Hepatocyte (in vitro differentiated cells): ENCODE measurements around the gene PCSK4. TPM values are rescaled to one million over a fixed set of nuclear protein-coding genes. Genes with fewer than 3 reads are reported as not detected.

Experiments
- DNase-seq: peaks from one replicate; pipeline ENCODE4 v3.0.0-alpha.2; 2016; ENCODE audit warnings: low spot score
- H2AFZ ChIP-seq: fragments of 200-600 bp; sonication (generic); 2 replicates; pipeline ENCODE4 v1.6.0; 2016; ENCODE audit warnings: antibody characterized with exemption, mild to moderate bottlenecking
- H3K27ac ChIP-seq: fragments of 200-600 bp; sonication (generic); 2 replicates; pipeline ENCODE4 v1.5.1; 2016; ENCODE audit warnings: mild to moderate bottlenecking
- H3K27me3 ChIP-seq: fragments of 200-600 bp; sonication (generic); 2 replicates; pipeline ENCODE4 v1.6.1; 2016
- H3K36me3 ChIP-seq: fragments of 200-600 bp; sonication (generic); replicated peaks from 2 replicates; pipeline ENCODE4 v1.5.1; 2016; ENCODE audit warnings: low read depth; ENCODE audit not compliant: insufficient read depth
- H3K4me1 ChIP-seq: fragments of 200-600 bp; sonication (generic); 2 replicates; pipeline ENCODE4 v1.5.1; 2016; ENCODE audit warnings: mild to moderate bottlenecking, moderate library complexity; ENCODE audit not compliant: insufficient read depth
- H3K4me2 ChIP-seq: fragments of 200-600 bp; sonication (generic); 2 replicates; pipeline ENCODE4 v1.6.0; 2016
- H3K4me3 ChIP-seq: fragments of 200-600 bp; sonication (generic); 2 replicates; pipeline ENCODE4 v1.5.1; 2016; ENCODE audit warnings: mild to moderate bottlenecking
- H3K79me2 ChIP-seq: fragments of 200-600 bp; sonication (generic); 2 replicates; pipeline ENCODE4 v1.6.0; 2017; ENCODE audit warnings: mild to moderate bottlenecking
- H3K9me2 ChIP-seq: fragments of 200-600 bp; sonication (generic); replicated peaks from 2 replicates; pipeline ENCODE4 v1.6.0; 2017; ENCODE audit warnings: mild to moderate bottlenecking; ENCODE audit not compliant: insufficient read depth
- H3K9me3 ChIP-seq: fragments of 200-600 bp; sonication (generic); 2 replicates; pipeline ENCODE4 v1.5.1; 2016; ENCODE audit warnings: low read depth, mild to moderate bottlenecking
- H4K20me1 ChIP-seq: fragments of 200-600 bp; sonication (generic); 2 replicates; pipeline ENCODE4 v1.6.0; 2016; ENCODE audit warnings: mild to moderate bottlenecking; ENCODE audit not compliant: insufficient read depth, poor library complexity, severe bottlenecking
- EZH2 ChIP-seq: fragments of 200-600 bp; sonication (generic); IDR thresholded peaks from 2 replicates; pipeline ENCODE4 v1.6.1; 2016; ENCODE audit warnings: antibody characterized with exemption, mild to moderate bottlenecking, borderline replicate concordance
- EZH2phosphoT487 ChIP-seq: fragments of 200-600 bp; sonication (generic); IDR thresholded peaks from one replicate; pipeline ENCODE4 v1.6.1; 2018; ENCODE audit warnings: antibody characterized with exemption, mild to moderate bottlenecking, low read depth, moderate library complexity; ENCODE audit not compliant: unreplicated experiment, severe bottlenecking
- WGBS: methylation state at CpG from one replicate; pipeline ENCODE4 v1.1.6; 2016; ENCODE audit warnings: low lambda C conversion rate; ENCODE audit errors: missing lambda C conversion rate; 5-methylcytosine and 5-hydroxymethylcytosine counted together
- polyA plus RNA-seq: library from polyadenylated mRNA; unstranded; fragments of >200 nt; fragmentation: Nextera tagmentation; extraction: Ambion mirVana; gene quantifications from 2 replicates; pipeline ENCODE4 v1.2.1, GENCODE V29; 2016
- total RNA-seq: library from RNA; depleted of rRNA; stranded (reverse); fragments of >200 nt; gene quantifications from 2 replicates; pipeline ENCODE4 v1.2.3, GENCODE V29; 2014
- TF ChIP-seq, protein P1 (sequence below): fragments of 200-600 bp; sonication (generic); IDR thresholded peaks from 2 replicates; pipeline ENCODE4 v1.5.1; 2016; ENCODE audit warnings: antibody characterized with exemption, mild to moderate bottlenecking; ENCODE audit not compliant: poor library complexity

The PCSK4 gene
- total and polyA plus RNA-seq, 2 experiments from 2014 or later = 7.7 to 9.6 TPM

DNA sequence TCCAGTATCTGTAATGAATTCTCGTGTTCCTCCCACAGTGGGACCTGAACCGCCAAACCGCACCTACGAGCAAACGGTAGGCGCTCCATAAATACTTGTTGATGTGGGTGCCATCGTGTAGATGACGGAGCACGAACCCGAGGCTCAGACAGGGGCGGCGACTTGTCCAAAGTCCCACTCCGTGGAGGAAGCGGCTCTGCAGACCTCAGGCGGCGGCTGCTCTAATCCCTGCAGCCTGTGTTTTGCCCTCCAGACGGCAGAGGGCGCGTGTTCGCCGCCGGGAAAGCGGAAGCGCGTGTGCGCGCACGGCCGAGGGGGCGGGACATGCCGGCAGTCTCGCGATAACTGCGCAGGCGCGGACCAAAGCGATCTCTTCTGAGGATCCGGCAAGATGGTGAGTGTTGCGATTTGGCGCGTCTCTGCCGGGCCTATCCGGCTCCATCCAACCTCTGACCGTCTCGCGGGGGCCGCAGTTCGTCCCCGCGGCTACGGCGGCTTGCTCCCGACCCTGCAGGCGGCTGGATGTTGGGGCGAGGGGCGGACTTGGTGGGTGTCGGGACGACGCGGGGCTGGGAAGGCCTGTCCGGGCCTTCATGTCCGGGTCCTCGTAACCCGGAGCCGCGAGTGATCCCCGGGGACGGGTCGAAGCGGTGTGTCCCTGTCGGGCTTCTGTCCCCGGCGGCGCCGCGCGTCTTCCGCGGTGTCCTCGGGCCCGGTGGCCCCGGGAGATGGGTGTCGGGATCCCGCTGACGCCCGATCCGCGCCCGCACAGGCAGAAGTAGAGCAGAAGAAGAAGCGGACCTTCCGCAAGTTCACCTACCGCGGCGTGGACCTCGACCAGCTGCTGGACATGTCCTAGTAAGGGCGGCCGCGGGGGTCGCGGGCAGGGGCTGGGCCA is 51.9 kb downstream of the PCSK4 start, which contains the start of gene RPS15:
Gene RPS15 (plus strand): TSS at position 362 of the 898 bp plus-strand sequence. CDS start 30 bp downstream, at position 392.
- Histone ChIP-seq H3K27ac (peak within 1 kb of the TSS; percentile 95), H2AFZ (peak within 1 kb of the TSS; percentile 22), H3K9me3 (no peaks in the 10 kb centered on the region), H4K20me1 (peaks cover 41% of the 10 kb centered on the region), H3K4me2 (peak within 1 kb of the TSS; percentile 98), H3K36me3 (no peaks in the 10 kb centered on the region), H3K4me1 (peaks cover 5% of the 10 kb centered on the region), H3K79me2 (peaks cover 28% of the 10 kb centered on the region), H3K27me3 (no peaks in the 10 kb centered on the region), H3K9me2 (no peaks in the 10 kb centered on the region), H3K4me3 (peak within 1 kb of the TSS; percentile 59)
- 2% methylated on average over 98 of the region's 100 CpGs for WGBS
- TF ChIP-seq EZH2 (no peak), EZH2phosphoT487 (no peak)
- TF ChIP-seq, protein P1, sequence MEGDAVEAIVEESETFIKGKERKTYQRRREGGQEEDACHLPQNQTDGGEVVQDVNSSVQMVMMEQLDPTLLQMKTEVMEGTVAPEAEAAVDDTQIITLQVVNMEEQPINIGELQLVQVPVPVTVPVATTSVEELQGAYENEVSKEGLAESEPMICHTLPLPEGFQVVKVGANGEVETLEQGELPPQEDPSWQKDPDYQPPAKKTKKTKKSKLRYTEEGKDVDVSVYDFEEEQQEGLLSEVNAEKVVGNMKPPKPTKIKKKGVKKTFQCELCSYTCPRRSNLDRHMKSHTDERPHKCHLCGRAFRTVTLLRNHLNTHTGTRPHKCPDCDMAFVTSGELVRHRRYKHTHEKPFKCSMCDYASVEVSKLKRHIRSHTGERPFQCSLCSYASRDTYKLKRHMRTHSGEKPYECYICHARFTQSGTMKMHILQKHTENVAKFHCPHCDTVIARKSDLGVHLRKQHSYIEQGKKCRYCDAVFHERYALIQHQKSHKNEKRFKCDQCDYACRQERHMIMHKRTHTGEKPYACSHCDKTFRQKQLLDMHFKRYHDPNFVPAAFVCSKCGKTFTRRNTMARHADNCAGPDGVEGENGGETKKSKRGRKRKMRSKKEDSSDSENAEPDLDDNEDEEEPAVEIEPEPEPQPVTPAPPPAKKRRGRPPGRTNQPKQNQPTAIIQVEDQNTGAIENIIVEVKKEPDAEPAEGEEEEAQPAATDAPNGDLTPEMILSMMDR = peak; percentile 95
- DNase-seq = peak; percentile 98

DNA sequence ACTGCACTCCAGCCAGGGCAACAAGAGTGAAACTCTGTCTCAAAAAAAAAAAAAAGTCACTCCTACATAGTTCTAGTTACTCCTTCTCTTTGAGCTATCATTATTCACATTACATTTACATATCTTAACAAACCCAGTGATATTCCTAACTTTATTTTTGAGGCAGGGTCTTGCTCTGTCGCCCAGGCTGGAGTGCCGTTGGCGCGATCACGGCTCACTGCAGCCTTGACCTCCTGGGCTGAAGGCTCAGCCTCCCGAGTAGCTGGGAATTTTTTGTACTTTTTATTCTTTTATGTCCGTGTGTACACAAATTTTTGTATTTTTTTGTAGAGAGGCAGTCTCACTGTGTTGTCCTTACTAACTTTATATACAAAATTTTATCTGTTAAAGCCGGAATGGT is 52.5 kb downstream of the PCSK4 start:
- DNase-seq = no peak
- Histone ChIP-seq H3K9me3 (no peaks in the 10 kb centered on the region), H3K27me3 (no peaks in the 10 kb centered on the region), H4K20me1 (peaks cover 36% of the 10 kb centered on the region), H3K4me2 (peak overlapping the region; percentile 51), H2AFZ (no peak overlapping the region), H3K4me3 (no peak overlapping the region), H3K4me1 (peaks cover 5% of the 10 kb centered on the region), H3K79me2 (peaks cover 28% of the 10 kb centered on the region), H3K27ac (peak overlapping the region; percentile 76), H3K9me2 (no peaks in the 10 kb centered on the region), H3K36me3 (no peaks in the 10 kb centered on the region)
- TF ChIP-seq, protein P1 = no peak
- no peak for TF ChIP-seq EZH2phosphoT487
- no peak for TF ChIP-seq EZH2
- WGBS = 76% methylated on average over 8 of the region's 8 CpGs

DNA sequence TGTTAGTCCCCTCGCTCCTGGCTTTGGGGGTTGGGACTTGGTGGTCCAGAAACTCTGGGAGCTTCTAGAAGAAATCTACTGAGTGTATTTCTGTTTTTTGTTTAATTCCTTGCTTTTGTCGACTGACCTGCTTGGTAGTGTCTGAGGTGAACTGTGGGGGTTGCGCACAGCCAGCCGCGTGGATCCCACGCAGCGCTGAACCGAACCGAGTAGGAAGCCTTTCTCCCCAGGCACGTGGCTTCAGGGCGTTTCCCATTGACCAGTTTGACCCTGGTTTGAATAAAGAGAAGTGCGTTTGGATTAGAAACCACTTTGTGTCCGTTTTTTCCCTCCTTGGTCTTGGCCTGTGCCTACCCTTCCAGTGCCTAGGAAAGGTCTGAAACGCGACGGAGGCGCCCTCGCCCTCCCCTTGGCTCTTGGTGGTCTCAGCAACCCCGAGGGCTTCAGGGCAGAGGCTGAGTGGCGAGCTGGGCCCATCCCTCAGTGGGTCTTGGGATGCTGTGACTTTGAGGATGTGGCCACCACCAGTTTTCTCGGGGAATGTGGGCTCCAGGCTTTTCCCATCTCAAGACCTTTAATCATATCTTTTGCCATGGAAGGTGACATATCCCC is 54.7 kb downstream of the PCSK4 start:
- no peak for TF ChIP-seq EZH2
- TF ChIP-seq, protein P1 = no peak
- TF ChIP-seq EZH2phosphoT487 = no peak
- Histone ChIP-seq H4K20me1 (peaks cover 17% of the 10 kb centered on the region), H3K4me2 (no peak overlapping the region), H3K4me3 (no peak overlapping the region), H3K36me3 (no peaks in the 10 kb centered on the region), H3K4me1 (peaks cover 5% of the 10 kb centered on the region), H3K27ac (no peak overlapping the region), H3K79me2 (peaks cover 28% of the 10 kb centered on the region), H3K27me3 (no peaks in the 10 kb centered on the region), H2AFZ (no peak overlapping the region), H3K9me2 (no peaks in the 10 kb centered on the region), H3K9me3 (no peaks in the 10 kb centered on the region)
- no peak for DNase-seq
- WGBS = 95% methylated on average over 21 of the region's 21 CpGs
